HEK293 (cell line): ENCODE results near the gene EDAR.

Experiments
- CTCF ChIA-PET: fragments of 350-600 bp; formaldehyde crosslinking; extraction: SDS; loops from one replicate; lab custom pipeline; 2021; ENCODE audit warnings: antibody characterized with exemption; lab: Yijun Ruan, JAX
- POLR2A ChIA-PET: fragments of 300-600 bp; formaldehyde crosslinking; extraction: SDS; loops from one replicate; lab custom pipeline; 2020; ENCODE audit warnings: antibody characterized with exemption, inconsistent platforms; lab: Yijun Ruan, JAX
- H3K27ac ChIP-seq: fragments of 200-500 bp; sonication (Bioruptor generic); 2 replicates; pipeline ENCODE4 v1.5.1; 2014; ENCODE audit warnings: low read depth, low read length, control low read depth, inconsistent platforms; ENCODE audit errors: extremely low read depth
- H3K36me3 ChIP-seq, 2 experiments: fragments of 200-500 bp in 1 of 2; sonication (Bioruptor generic) in 1 of 2; 1 replicate in 1 of 2; 2 replicates in 1 of 2; pipeline ENCODE4 v1.5.1; 2014 to 2017; ENCODE audit warnings: inconsistent platforms in 2 of 2, low read length in 2 of 2; ENCODE audit not compliant: control insufficient read depth in 2 of 2, insufficient read depth in 1 of 2
- H3K4me1 ChIP-seq: fragments of 200-500 bp; sonication (Bioruptor generic); 2 replicates; pipeline ENCODE4 v1.5.1; 2014; ENCODE audit warnings: mild to moderate bottlenecking, low read length, inconsistent platforms; ENCODE audit not compliant: control insufficient read depth, insufficient read depth
- H3K4me3 ChIP-seq: 2 replicates; pipeline ENCODE4 v1.5.1; 2011; ENCODE audit warnings: low read depth, mild to moderate bottlenecking, control low read depth, low read length, moderate library complexity
- H3K9me3 ChIP-seq: fragments of 200-500 bp; sonication (Bioruptor generic); 2 replicates; pipeline ENCODE4 v1.5.1; 2014; ENCODE audit warnings: low read depth, low read length, inconsistent platforms; ENCODE audit not compliant: control insufficient read depth, insufficient read depth
- KLF1 ChIP-seq: fragments of 450-650 bp; formaldehyde crosslinking; IDR thresholded peaks from 2 replicates; pipeline ENCODE4 v1.5.1; 2016; ENCODE audit warnings: missing biosample characterization, missing genetic modification characterization
- KLF9 ChIP-seq: fragments of 450-650 bp; formaldehyde crosslinking; IDR thresholded peaks from 2 replicates; pipeline ENCODE4 v1.5.1; 2016; ENCODE audit warnings: missing biosample characterization, missing genetic modification characterization, low read depth
- SP2 ChIP-seq: fragments of 450-650 bp; formaldehyde crosslinking; IDR thresholded peaks from 2 replicates; pipeline ENCODE4 v1.5.1; 2016; ENCODE audit warnings: missing biosample characterization, missing genetic modification characterization
- ZBTB48 ChIP-seq: fragments of 450-650 bp; formaldehyde crosslinking; IDR thresholded peaks from 2 replicates; pipeline ENCODE4 v1.5.1; 2016; ENCODE audit warnings: missing biosample characterization, missing genetic modification characterization
- ZNF175 ChIP-seq: fragments of 450-650 bp; formaldehyde crosslinking; IDR thresholded peaks from 2 replicates; pipeline ENCODE4 v1.5.1; 2016; ENCODE audit warnings: missing biosample characterization, missing genetic modification characterization
- ZNF311 ChIP-seq: fragments of 450-650 bp; formaldehyde crosslinking; IDR thresholded peaks from 2 replicates; pipeline ENCODE4 v1.5.1; 2017; ENCODE audit warnings: missing biosample characterization, missing genetic modification characterization, borderline replicate concordance
- ZNF335 ChIP-seq: fragments of 450-650 bp; formaldehyde crosslinking; conservative IDR thresholded peaks from 2 replicates; pipeline ENCODE4 v1.5.1; 2016; ENCODE audit warnings: missing biosample characterization, missing genetic modification characterization
- ZNF560 ChIP-seq: fragments of 450-650 bp; formaldehyde crosslinking; IDR thresholded peaks from 2 replicates; pipeline ENCODE4 v1.5.1; 2017; ENCODE audit warnings: missing biosample characterization, missing genetic modification characterization, borderline replicate concordance
- ZNF585B ChIP-seq: fragments of 450-650 bp; formaldehyde crosslinking; IDR thresholded peaks from 2 replicates; pipeline ENCODE4 v1.5.1; 2016; ENCODE audit warnings: missing biosample characterization, missing genetic modification characterization
- ZNF600 ChIP-seq: fragments of 450-650 bp; formaldehyde crosslinking; IDR thresholded peaks from 2 replicates; pipeline ENCODE4 v1.5.1; 2016; ENCODE audit warnings: missing biosample characterization, missing genetic modification characterization
- ZNF707 ChIP-seq: fragments of 450-650 bp; formaldehyde crosslinking; IDR thresholded peaks from 2 replicates; pipeline ENCODE4 v1.5.1; 2016; ENCODE audit warnings: missing biosample characterization, missing genetic modification characterization
- ZNF776 ChIP-seq: fragments of 450-650 bp; formaldehyde crosslinking; IDR thresholded peaks from 2 replicates; pipeline ENCODE4 v1.5.0; 2017; ENCODE audit warnings: missing biosample characterization, missing genetic modification characterization, borderline replicate concordance
- ZNF785 ChIP-seq: fragments of 450-650 bp; formaldehyde crosslinking; IDR thresholded peaks from 2 replicates; pipeline ENCODE4 v1.5.1; 2016; ENCODE audit warnings: missing biosample characterization, missing genetic modification characterization
- ZSCAN30 ChIP-seq: fragments of 450-650 bp; IDR thresholded peaks from 2 replicates; pipeline ENCODE4 v1.5.1; 2018; ENCODE audit warnings: missing biosample characterization, mild to moderate bottlenecking, missing genetic modification characterization, moderate library complexity
- TF ChIP-seq, protein P1 (sequence below): fragments of 450-650 bp; formaldehyde crosslinking; IDR thresholded peaks from 2 replicates; pipeline ENCODE4 v1.5.1; 2017; ENCODE audit warnings: missing biosample characterization, mild to moderate bottlenecking, missing genetic modification characterization, moderate library complexity
- TF ChIP-seq, protein P2 (sequence below): fragments of 450-650 bp; formaldehyde crosslinking; IDR thresholded peaks from 2 replicates; pipeline ENCODE4 v1.5.1; 2016; ENCODE audit warnings: missing biosample characterization, missing genetic modification characterization
- TF ChIP-seq, protein P3 (sequence below): fragments of 450-650 bp; formaldehyde crosslinking; IDR thresholded peaks from 2 replicates; pipeline ENCODE4 v1.5.1; 2016; ENCODE audit warnings: missing biosample characterization, missing genetic modification characterization
- TF ChIP-seq, protein P4 (sequence below): fragments of 450-650 bp; formaldehyde crosslinking; IDR thresholded peaks from 2 replicates; pipeline ENCODE4 v1.5.1; 2016; ENCODE audit warnings: missing biosample characterization, missing genetic modification characterization, low read depth
- TF ChIP-seq, protein P5 (sequence below): fragments of 450-650 bp; formaldehyde crosslinking; IDR thresholded peaks from 2 replicates; pipeline ENCODE4 v1.5.1; 2016; ENCODE audit warnings: missing biosample characterization, missing genetic modification characterization

The EDAR gene

DNA sequence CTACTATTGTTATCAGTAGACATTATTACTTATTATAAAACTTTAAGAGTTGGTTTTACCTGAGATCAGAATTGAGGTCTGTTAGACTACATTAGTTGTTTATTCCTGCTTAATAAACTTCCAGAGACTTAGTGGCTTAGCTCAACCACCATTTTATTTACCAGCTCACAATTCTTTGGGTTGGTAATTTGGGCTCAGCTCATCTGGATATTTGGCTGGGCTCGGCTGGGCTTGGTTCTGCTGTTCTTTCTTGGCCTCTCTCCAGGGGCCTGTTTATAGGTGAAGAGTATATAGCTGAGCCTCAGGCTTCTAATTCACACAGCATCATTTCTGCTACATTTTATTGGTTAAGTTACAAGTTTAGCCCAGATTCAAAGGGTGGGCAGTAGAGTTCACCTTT, 134.5 kb downstream of the EDAR start:
- POLR2A ChIA-PET = no interaction called here
- H3K9me3 ChIP-seq = no peaks in the 10 kb centered on the region
- no peak overlapping the region for H3K4me3 ChIP-seq
- TF ChIP-seq ZNF560 (tag by site-specific recombination) = no peak
- TF ChIP-seq, protein P1, sequence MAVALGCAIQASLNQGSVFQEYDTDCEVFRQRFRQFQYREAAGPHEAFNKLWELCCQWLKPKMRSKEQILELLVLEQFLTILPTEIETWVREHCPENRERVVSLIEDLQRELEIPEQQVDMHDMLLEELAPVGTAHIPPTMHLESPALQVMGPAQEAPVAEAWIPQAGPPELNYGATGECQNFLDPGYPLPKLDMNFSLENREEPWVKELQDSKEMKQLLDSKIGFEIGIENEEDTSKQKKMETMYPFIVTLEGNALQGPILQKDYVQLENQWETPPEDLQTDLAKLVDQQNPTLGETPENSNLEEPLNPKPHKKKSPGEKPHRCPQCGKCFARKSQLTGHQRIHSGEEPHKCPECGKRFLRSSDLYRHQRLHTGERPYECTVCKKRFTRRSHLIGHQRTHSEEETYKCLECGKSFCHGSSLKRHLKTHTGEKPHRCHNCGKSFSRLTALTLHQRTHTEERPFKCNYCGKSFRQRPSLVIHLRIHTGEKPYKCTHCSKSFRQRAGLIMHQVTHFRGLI (tag by site-specific recombination) = peak; percentile 94
- CTCF ChIA-PET = interaction anchor here (0.6 to 1.3 kb wide), 2 partner anchors 10 to 135 kb away, joined by 3 to 7 read pairs; partner anchors contain the start of gene EDAR
- H3K27ac ChIP-seq = no peak overlapping the region
- H3K36me3 ChIP-seq = peaks cover 22 to 54% of the 10 kb centered on the region in 2 experiments
- no peaks in the 10 kb centered on the region for H3K4me1 ChIP-seq

DNA sequence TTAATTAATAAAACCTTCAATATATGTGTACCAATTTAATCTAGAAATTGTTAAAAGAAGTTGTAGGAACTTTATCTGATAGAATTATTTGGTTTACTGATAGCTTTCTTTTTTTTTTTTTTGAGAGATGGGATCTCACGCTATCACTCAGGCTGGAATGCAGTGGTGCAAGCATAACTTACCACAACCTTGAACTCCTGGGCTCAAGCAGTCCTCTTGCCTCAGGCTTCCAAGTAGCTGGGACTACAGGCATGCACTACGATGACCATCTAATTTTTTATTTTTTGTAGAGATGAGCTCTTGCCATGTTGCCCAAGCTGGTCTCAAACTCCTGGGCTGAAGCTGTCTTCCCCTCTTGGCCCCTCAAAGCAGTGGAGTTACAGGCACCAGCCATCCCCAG, 135.6 kb downstream of the EDAR start:
- no peak overlapping the region for H3K27ac ChIP-seq
- peaks cover 18 to 53% of the 10 kb centered on the region in 2 experiments for H3K36me3 ChIP-seq
- no peaks in the 10 kb centered on the region for H3K4me1 ChIP-seq
- no peak for TF ChIP-seq ZBTB48
- TF ChIP-seq, protein P2, sequence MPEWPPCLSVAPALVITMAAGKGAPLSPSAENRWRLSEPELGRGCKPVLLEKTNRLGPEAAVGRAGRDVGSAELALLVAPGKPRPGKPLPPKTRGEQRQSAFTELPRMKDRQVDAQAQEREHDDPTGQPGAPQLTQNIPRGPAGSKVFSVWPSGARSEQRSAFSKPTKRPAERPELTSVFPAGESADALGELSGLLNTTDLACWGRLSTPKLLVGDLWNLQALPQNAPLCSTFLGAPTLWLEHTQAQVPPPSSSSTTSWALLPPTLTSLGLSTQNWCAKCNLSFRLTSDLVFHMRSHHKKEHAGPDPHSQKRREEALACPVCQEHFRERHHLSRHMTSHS = no peak
- TF ChIP-seq, protein P3, sequence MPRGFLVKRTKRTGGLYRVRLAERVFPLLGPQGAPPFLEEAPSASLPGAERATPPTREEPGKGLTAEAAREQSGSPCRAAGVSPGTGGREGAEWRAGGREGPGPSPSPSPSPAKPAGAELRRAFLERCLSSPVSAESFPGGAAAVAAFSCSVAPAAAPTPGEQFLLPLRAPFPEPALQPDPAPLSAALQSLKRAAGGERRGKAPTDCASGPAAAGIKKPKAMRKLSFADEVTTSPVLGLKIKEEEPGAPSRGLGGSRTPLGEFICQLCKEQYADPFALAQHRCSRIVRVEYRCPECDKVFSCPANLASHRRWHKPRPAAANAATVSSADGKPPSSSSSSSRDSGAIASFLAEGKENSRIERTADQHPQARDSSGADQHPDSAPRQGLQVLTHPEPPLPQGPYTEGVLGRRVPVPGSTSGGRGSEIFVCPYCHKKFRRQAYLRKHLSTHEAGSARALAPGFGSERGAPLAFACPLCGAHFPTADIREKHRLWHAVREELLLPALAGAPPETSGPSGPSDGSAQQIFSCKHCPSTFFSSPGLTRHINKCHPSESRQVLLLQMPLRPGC (tag by site-specific recombination) = no peak
- TF ChIP-seq ZNF335 = no peak
- TF ChIP-seq KLF1 (tag by site-specific recombination) = no peak
- no peak for TF ChIP-seq ZNF585B (tag by site-specific recombination)
- TF ChIP-seq ZNF785 = no peak
- TF ChIP-seq ZNF707 = no peak
- no peak for TF ChIP-seq SP2 (tag by site-specific recombination)
- TF ChIP-seq ZSCAN30 (tag by site-specific recombination) = no peak
- no peak for TF ChIP-seq ZNF311 (tag by site-specific recombination)
- TF ChIP-seq, protein P4, sequence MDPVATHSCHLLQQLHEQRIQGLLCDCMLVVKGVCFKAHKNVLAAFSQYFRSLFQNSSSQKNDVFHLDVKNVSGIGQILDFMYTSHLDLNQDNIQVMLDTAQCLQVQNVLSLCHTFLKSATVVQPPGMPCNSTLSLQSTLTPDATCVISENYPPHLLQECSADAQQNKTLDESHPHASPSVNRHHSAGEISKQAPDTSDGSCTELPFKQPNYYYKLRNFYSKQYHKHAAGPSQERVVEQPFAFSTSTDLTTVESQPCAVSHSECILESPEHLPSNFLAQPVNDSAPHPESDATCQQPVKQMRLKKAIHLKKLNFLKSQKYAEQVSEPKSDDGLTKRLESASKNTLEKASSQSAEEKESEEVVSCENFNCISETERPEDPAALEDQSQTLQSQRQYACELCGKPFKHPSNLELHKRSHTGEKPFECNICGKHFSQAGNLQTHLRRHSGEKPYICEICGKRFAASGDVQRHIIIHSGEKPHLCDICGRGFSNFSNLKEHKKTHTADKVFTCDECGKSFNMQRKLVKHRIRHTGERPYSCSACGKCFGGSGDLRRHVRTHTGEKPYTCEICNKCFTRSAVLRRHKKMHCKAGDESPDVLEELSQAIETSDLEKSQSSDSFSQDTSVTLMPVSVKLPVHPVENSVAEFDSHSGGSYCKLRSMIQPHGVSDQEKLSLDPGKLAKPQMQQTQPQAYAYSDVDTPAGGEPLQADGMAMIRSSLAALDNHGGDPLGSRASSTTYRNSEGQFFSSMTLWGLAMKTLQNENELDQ (tag by site-specific recombination) = no peak
- TF ChIP-seq, protein P5, sequence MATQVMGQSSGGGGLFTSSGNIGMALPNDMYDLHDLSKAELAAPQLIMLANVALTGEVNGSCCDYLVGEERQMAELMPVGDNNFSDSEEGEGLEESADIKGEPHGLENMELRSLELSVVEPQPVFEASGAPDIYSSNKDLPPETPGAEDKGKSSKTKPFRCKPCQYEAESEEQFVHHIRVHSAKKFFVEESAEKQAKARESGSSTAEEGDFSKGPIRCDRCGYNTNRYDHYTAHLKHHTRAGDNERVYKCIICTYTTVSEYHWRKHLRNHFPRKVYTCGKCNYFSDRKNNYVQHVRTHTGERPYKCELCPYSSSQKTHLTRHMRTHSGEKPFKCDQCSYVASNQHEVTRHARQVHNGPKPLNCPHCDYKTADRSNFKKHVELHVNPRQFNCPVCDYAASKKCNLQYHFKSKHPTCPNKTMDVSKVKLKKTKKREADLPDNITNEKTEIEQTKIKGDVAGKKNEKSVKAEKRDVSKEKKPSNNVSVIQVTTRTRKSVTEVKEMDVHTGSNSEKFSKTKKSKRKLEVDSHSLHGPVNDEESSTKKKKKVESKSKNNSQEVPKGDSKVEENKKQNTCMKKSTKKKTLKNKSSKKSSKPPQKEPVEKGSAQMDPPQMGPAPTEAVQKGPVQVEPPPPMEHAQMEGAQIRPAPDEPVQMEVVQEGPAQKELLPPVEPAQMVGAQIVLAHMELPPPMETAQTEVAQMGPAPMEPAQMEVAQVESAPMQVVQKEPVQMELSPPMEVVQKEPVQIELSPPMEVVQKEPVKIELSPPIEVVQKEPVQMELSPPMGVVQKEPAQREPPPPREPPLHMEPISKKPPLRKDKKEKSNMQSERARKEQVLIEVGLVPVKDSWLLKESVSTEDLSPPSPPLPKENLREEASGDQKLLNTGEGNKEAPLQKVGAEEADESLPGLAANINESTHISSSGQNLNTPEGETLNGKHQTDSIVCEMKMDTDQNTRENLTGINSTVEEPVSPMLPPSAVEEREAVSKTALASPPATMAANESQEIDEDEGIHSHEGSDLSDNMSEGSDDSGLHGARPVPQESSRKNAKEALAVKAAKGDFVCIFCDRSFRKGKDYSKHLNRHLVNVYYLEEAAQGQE (tag by site-specific recombination) = no peak
- no peak for TF ChIP-seq ZNF175 (tag by site-specific recombination)
- no peak for TF ChIP-seq KLF9
- TF ChIP-seq ZNF600 (tag by site-specific recombination) = no peak
- TF ChIP-seq ZNF776 (tag by site-specific recombination) = no peak
- POLR2A ChIA-PET = no interaction called here
- CTCF ChIA-PET = interaction anchor here (0.5 to 1.2 kb wide), 2 partner anchors 136 to 281 kb away, joined by 3 to 4 read pairs; partner anchors contain the start of gene EDAR
- no peaks in the 10 kb centered on the region for H3K9me3 ChIP-seq
- no peak overlapping the region for H3K4me3 ChIP-seq
